ENCODE data around the gene CXorf66. TPM values are rescaled to one million over a fixed set of nuclear protein-coding genes. Genes with fewer than 3 reads are reported as not detected.

CXorf66 gene
- total RNA-seq, 1 experiment from 2014 or later, result not detected

DNA sequence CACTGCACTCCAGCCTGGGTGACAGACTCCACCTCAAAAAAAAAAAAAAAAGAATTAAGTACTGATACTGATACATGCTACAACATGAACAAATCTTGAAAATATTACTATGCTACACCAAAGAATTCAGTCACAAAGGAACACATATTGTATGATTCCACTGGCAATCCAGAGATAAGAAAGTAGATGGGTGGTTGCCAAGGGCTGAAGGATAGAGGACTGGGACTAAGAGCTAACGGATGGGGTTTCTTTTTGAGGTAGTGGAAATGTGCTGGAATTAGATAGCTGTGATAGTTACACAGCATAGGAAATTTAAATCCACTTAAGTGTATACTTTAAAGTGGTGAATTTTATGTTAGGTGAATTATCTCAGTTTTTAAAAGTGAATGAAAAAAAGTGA is 45.0 kb downstream of the CXorf66 start:
- Histone ChIP-seq H3K36me3 (ENCODE audit: control insufficient read depth in 1 of 2, insufficient read depth in 2 of 2, low read length in 2 of 2) (no peaks in the 10 kb centered on the region), H3K9me3 (ENCODE audit: control insufficient read depth in 1 of 2, insufficient read depth in 1 of 2, low read depth in 1 of 2, low read length in 2 of 2) (no peaks in the 10 kb centered on the region), H3K4me2 (ENCODE audit: low read length) (no peak overlapping the region), H4K20me1 (ENCODE audit: insufficient read depth) (no peaks in the 10 kb centered on the region), H3K9ac (ENCODE audit: low read length) (no peak overlapping the region), H2AFZ (ENCODE audit: low read depth, low read length, poor library complexity, severe bottlenecking) (no peak overlapping the region), H3K4me3 (replicated peaks in 1 of 2; ENCODE audit: low read depth in 1 of 2, low read length in 2 of 2) (no peak overlapping the region), H3K9me2 (ENCODE audit: insufficient read depth) (no peaks in the 10 kb centered on the region), H3K79me2 (ENCODE audit: insufficient read depth, low read length) (peaks cover 11% of the 10 kb centered on the region; the same call in 1 of the 2 replicates), H3K27ac (ENCODE audit: low read depth, low read length) (no peak overlapping the region), H3K27me3 (ENCODE audit: insufficient read depth, low read length) (no peaks in the 10 kb centered on the region), H3K4me1 (ENCODE audit: control insufficient read depth in 1 of 2, insufficient read depth in 2 of 2, low read length in 2 of 2) (peaks cover 0 to 2% of the 10 kb centered on the region in 2 experiments; a peak in 1 of 4 replicates)
- RAD21 ChIA-PET (ENCODE audit: low non-redundant PET in 1 of 2, low total read pairs in 2 of 2, uncharacterized antibody in 2 of 2, unreplicated experiment in 2 of 2), result no interaction called here
- POLR2A ChIA-PET, result no interaction called here
- intact Hi-C loops (cut with micrococcal nuclease), result no loop called here
- TF ChIP-seq, protein P1, sequence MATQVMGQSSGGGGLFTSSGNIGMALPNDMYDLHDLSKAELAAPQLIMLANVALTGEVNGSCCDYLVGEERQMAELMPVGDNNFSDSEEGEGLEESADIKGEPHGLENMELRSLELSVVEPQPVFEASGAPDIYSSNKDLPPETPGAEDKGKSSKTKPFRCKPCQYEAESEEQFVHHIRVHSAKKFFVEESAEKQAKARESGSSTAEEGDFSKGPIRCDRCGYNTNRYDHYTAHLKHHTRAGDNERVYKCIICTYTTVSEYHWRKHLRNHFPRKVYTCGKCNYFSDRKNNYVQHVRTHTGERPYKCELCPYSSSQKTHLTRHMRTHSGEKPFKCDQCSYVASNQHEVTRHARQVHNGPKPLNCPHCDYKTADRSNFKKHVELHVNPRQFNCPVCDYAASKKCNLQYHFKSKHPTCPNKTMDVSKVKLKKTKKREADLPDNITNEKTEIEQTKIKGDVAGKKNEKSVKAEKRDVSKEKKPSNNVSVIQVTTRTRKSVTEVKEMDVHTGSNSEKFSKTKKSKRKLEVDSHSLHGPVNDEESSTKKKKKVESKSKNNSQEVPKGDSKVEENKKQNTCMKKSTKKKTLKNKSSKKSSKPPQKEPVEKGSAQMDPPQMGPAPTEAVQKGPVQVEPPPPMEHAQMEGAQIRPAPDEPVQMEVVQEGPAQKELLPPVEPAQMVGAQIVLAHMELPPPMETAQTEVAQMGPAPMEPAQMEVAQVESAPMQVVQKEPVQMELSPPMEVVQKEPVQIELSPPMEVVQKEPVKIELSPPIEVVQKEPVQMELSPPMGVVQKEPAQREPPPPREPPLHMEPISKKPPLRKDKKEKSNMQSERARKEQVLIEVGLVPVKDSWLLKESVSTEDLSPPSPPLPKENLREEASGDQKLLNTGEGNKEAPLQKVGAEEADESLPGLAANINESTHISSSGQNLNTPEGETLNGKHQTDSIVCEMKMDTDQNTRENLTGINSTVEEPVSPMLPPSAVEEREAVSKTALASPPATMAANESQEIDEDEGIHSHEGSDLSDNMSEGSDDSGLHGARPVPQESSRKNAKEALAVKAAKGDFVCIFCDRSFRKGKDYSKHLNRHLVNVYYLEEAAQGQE (IDR thresholded peaks at IDR 0.05; ENCODE audit: low read depth), result no peak
- TF ChIP-seq RAD21 (IDR thresholded peaks at IDR 0.05; ENCODE audit: low read depth), result no peak
- no peak for TF ChIP-seq EZH2phosphoT487 (IDR thresholded peaks at IDR 0.05; ENCODE audit: borderline replicate concordance)
- no peak for TF ChIP-seq ELF1 (IDR thresholded peaks at IDR 0.05; ENCODE audit: borderline replicate concordance, low read depth)
- TF ChIP-seq SRF (IDR thresholded peaks at IDR 0.05; ENCODE audit: low read depth), result no peak
- TF ChIP-seq EZH2 (IDR thresholded peaks at IDR 0.05), result no peak
- ATAC-seq (no peak), DNase-seq (ENCODE audit: low read depth, low spot score) (no peak)
- CTCF ChIA-PET, result no interaction called here
- no TSS peak for BruUV-seq (replicated peaks)

GRCh38 chrX:139914421-139914820 is 50.9 kb downstream of the CXorf66 start:
- ChIA-PET RAD21 (ENCODE audit: low non-redundant PET in 1 of 2, low total read pairs in 2 of 2, uncharacterized antibody in 2 of 2, unreplicated experiment in 2 of 2) (no interaction called here), POLR2A (no interaction called here), CTCF (no interaction called here)
- BruUV-seq (replicated peaks), result no TSS peak
- Histone ChIP-seq H3K9me3 (ENCODE audit: control insufficient read depth in 1 of 2, insufficient read depth in 1 of 2, low read depth in 1 of 2, low read length in 2 of 2) (no peaks in the 10 kb centered on the region), H3K27me3 (ENCODE audit: insufficient read depth, low read length) (no peaks in the 10 kb centered on the region), H3K4me3 (replicated peaks in 1 of 2; ENCODE audit: low read depth in 1 of 2, low read length in 2 of 2) (no peak overlapping the region), H3K4me1 (ENCODE audit: control insufficient read depth in 1 of 2, insufficient read depth in 2 of 2, low read length in 2 of 2) (no peaks in the 10 kb centered on the region), H3K36me3 (ENCODE audit: control insufficient read depth in 1 of 2, insufficient read depth in 2 of 2, low read length in 2 of 2) (no peaks in the 10 kb centered on the region), H3K79me2 (ENCODE audit: insufficient read depth, low read length) (peaks cover 10% of the 10 kb centered on the region), H3K27ac (ENCODE audit: low read depth, low read length) (no peak overlapping the region), H4K20me1 (ENCODE audit: insufficient read depth) (no peaks in the 10 kb centered on the region), H3K9me2 (ENCODE audit: insufficient read depth) (no peaks in the 10 kb centered on the region), H2AFZ (ENCODE audit: low read depth, low read length, poor library complexity, severe bottlenecking) (no peak overlapping the region), H3K4me2 (ENCODE audit: low read length) (no peak overlapping the region), H3K9ac (ENCODE audit: low read length) (no peak overlapping the region)
- DNase-seq (ENCODE audit: low read depth, low spot score) (no peak), ATAC-seq (no peak)
- no peak for TF ChIP-seq POLR2A (IDR thresholded peaks at IDR 0.05; ENCODE audit: borderline replicate concordance, extremely low read depth, insufficient read depth, insufficient read length)
- TF ChIP-seq, protein P2, sequence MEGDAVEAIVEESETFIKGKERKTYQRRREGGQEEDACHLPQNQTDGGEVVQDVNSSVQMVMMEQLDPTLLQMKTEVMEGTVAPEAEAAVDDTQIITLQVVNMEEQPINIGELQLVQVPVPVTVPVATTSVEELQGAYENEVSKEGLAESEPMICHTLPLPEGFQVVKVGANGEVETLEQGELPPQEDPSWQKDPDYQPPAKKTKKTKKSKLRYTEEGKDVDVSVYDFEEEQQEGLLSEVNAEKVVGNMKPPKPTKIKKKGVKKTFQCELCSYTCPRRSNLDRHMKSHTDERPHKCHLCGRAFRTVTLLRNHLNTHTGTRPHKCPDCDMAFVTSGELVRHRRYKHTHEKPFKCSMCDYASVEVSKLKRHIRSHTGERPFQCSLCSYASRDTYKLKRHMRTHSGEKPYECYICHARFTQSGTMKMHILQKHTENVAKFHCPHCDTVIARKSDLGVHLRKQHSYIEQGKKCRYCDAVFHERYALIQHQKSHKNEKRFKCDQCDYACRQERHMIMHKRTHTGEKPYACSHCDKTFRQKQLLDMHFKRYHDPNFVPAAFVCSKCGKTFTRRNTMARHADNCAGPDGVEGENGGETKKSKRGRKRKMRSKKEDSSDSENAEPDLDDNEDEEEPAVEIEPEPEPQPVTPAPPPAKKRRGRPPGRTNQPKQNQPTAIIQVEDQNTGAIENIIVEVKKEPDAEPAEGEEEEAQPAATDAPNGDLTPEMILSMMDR (IDR thresholded peaks at IDR 0.05 in 2 of 3, conservative IDR thresholded peaks at IDR 0.05 in 1 of 3; ENCODE audit: borderline replicate concordance in 1 of 3, insufficient read depth in 1 of 3, low read depth in 2 of 3, low read length in 2 of 3), result no peak
- TF ChIP-seq POLR2AphosphoS5 (IDR thresholded peaks at IDR 0.05; ENCODE audit: low read depth, low read length), result no peak
- TF ChIP-seq ZNF274 (IDR thresholded peaks at IDR 0.05; ENCODE audit: low read depth, low read length), result no peak
- intact Hi-C loops (cut with micrococcal nuclease), result no loop called here
